Measurements from ENCODE around the gene PLXNA4. TPM values are rescaled to one million over a fixed set of nuclear protein-coding genes. Genes with fewer than 3 reads are reported as not detected.

Gene PLXNA4
- total and polyA plus RNA-seq, 8 donors = 1.9 to 6.6 (median 3.4) TPM

- ATAC-seq (no peak), DNase-seq (no peak)
- no peaks in the 10 kb centered on the region for H3K9me3 ChIP-seq
- H3K4me1 ChIP-seq = no peaks in the 10 kb centered on the region
- H3K27me3 ChIP-seq = no peaks in the 10 kb centered on the region
- no peaks in the 10 kb centered on the region for H3K36me3 ChIP-seq
- TF ChIP-seq CTCF (IDR thresholded peaks at IDR 0.05) = no peak
- intact Hi-C loops (cut with DNase I) = no loop called here
- no peak overlapping the region for H3K4me3 ChIP-seq
- no peak overlapping the region for H3K27ac ChIP-seq
Observed at GRCh38 chr7:132242192-132242812, 334.0 kb downstream of the PLXNA4 start.

GRCh38 chr7:132240821-132241422 is 335.3 kb downstream of the PLXNA4 start:
- Histone ChIP-seq H3K36me3 (no peaks in the 10 kb centered on the region), H3K4me3 (no peak overlapping the region), H3K27me3 (no peaks in the 10 kb centered on the region), H3K4me1 (no peaks in the 10 kb centered on the region), H3K9me3 (no peaks in the 10 kb centered on the region), H3K27ac (no peak overlapping the region)
- DNase-seq = no peak
- TF ChIP-seq CTCF (IDR thresholded peaks at IDR 0.05) = no peak
- ATAC-seq = no peak
- intact Hi-C loops (cut with DNase I) = no loop called here

GRCh38 chr7:132240262-132240661 is 336.0 kb downstream of the PLXNA4 start:
- H3K27me3 ChIP-seq = no peaks in the 10 kb centered on the region
- no peaks in the 10 kb centered on the region for H3K9me3 ChIP-seq
- no peaks in the 10 kb centered on the region for H3K4me1 ChIP-seq
- TF ChIP-seq CTCF (IDR thresholded peaks at IDR 0.05) = no peak
- intact Hi-C loops (cut with DNase I) = no loop called here
- no peak overlapping the region for H3K4me3 ChIP-seq
- H3K36me3 ChIP-seq = no peaks in the 10 kb centered on the region
- DNase-seq = no peak
- no peak for ATAC-seq
- no peak overlapping the region for H3K27ac ChIP-seq

- TF ChIP-seq CTCF (IDR thresholded peaks at IDR 0.05) = no peak
- intact Hi-C loops (cut with DNase I) = no loop called here
- Histone ChIP-seq H3K4me3 (no peak overlapping the region), H3K27me3 (no peaks in the 10 kb centered on the region), H3K4me1 (no peaks in the 10 kb centered on the region), H3K36me3 (no peaks in the 10 kb centered on the region), H3K27ac (no peak overlapping the region), H3K9me3 (no peaks in the 10 kb centered on the region)
- DNase-seq (no peak), ATAC-seq (no peak)
Observed at GRCh38 chr7:132239422-132239994, 336.8 kb downstream of the PLXNA4 start.

- intact Hi-C loops (cut with DNase I) = no loop called here
- no peak for DNase-seq
- ATAC-seq = peak; percentile 47
Observed at GRCh38 chr7:132234711-132235110, 341.6 kb downstream of the PLXNA4 start.

More at GRCh38 chr7:132234711-132235110, 341.6 kb downstream of the PLXNA4 start:
- H3K27ac ChIP-seq = no peak overlapping the region
- H3K4me3 ChIP-seq = no peak overlapping the region
- H3K9me3 ChIP-seq = no peaks in the 10 kb centered on the region
- no peak for TF ChIP-seq CTCF (IDR thresholded peaks at IDR 0.05)
- no peaks in the 10 kb centered on the region for H3K27me3 ChIP-seq
- no peaks in the 10 kb centered on the region for H3K36me3 ChIP-seq
- no peaks in the 10 kb centered on the region for H3K4me1 ChIP-seq
